ENCODE measurements around the gene TPRG1L.

TPRG1L gene

GRCh38 chr1:3616861-3617260 is 8.0 kb upstream of the TPRG1L start:
- Histone ChIP-seq H3K9ac (ENCODE audit: low read length) (no peak overlapping the region), H3K4me1 (ENCODE audit: insufficient read depth, low read length, severe bottlenecking) (no peaks in the 10 kb centered on the region), H4K20me1 (ENCODE audit: insufficient read depth, low read length) (no peaks in the 10 kb centered on the region), H3K4me3 (ENCODE audit: low read depth, low read length, poor library complexity, severe bottlenecking) (no peak overlapping the region), H3K4me2 (ENCODE audit: low read length) (no peak overlapping the region), H3K9me2 (ENCODE audit: low read depth, low read length) (no peaks in the 10 kb centered on the region), H3K79me2 (ENCODE audit: insufficient read depth, low read length) (no peaks in the 10 kb centered on the region), H3F3A (ENCODE audit: insufficient read depth, low read length) (no peaks in the 10 kb centered on the region), H3K27ac (ENCODE audit: low read depth, low read length, poor library complexity, severe bottlenecking) (no peak overlapping the region), H3K36me3 (ENCODE audit: insufficient read depth, low read length) (no peaks in the 10 kb centered on the region), H3K27me3 (ENCODE audit: insufficient read depth, low read length) (0 out of 2 replicates have a peak, but pooled peaks cover 14% of the 10 kb centered on the region), H3K9me3 (ENCODE audit: low read length) (no peaks in the 10 kb centered on the region), H2AFZ (ENCODE audit: low read length) (no peak overlapping the region)
- no peak for TF ChIP-seq EZH2 (IDR thresholded peaks at IDR 0.05; ENCODE audit: borderline replicate concordance, low read length)
- TF ChIP-seq, protein P1, sequence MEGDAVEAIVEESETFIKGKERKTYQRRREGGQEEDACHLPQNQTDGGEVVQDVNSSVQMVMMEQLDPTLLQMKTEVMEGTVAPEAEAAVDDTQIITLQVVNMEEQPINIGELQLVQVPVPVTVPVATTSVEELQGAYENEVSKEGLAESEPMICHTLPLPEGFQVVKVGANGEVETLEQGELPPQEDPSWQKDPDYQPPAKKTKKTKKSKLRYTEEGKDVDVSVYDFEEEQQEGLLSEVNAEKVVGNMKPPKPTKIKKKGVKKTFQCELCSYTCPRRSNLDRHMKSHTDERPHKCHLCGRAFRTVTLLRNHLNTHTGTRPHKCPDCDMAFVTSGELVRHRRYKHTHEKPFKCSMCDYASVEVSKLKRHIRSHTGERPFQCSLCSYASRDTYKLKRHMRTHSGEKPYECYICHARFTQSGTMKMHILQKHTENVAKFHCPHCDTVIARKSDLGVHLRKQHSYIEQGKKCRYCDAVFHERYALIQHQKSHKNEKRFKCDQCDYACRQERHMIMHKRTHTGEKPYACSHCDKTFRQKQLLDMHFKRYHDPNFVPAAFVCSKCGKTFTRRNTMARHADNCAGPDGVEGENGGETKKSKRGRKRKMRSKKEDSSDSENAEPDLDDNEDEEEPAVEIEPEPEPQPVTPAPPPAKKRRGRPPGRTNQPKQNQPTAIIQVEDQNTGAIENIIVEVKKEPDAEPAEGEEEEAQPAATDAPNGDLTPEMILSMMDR (IDR thresholded peaks at IDR 0.05; ENCODE audit: low read length): no peak

DNA sequence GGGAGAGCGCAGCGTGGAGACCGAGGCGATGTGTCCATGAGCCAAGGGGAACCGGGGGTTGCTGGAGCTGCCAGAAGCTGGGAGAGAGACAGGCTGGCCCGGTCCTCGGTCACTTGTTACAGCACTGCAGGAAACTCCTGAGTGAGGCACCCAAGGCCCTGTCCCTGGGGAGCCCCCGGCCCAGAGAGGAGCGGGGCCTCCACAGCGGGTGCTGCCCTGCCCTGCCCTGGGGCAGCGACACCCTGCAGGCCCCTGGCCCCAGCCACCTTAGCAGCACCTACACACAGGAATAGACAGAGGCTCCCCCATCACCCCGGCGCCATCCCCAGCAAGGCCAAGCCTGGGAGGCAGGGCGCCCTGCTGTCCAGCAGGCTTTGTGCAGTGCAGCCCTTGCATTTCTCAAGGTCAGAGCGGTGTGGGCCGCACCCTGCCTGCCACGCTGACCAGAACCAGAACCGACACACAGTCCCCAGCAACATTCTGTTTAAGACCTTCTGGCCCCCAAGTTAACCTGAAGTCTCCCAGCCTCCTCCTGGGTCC is 6.9 kb upstream of the TPRG1L start:
- Histone ChIP-seq H3K4me1 (ENCODE audit: insufficient read depth, low read length, severe bottlenecking) (peaks cover under 1% of the 10 kb centered on the region), H3K9me3 (ENCODE audit: low read length) (no peaks in the 10 kb centered on the region), H4K20me1 (ENCODE audit: insufficient read depth, low read length) (no peaks in the 10 kb centered on the region), H3K9ac (ENCODE audit: low read length) (no peak overlapping the region), H3K36me3 (ENCODE audit: insufficient read depth, low read length) (no peaks in the 10 kb centered on the region), H3K79me2 (ENCODE audit: insufficient read depth, low read length) (no peaks in the 10 kb centered on the region), H3F3A (ENCODE audit: insufficient read depth, low read length) (no peaks in the 10 kb centered on the region), H3K9me2 (ENCODE audit: low read depth, low read length) (no peaks in the 10 kb centered on the region), H3K27me3 (ENCODE audit: insufficient read depth, low read length) (0 out of 2 replicates have a peak, but pooled peaks cover 10% of the 10 kb centered on the region), H3K27ac (ENCODE audit: low read depth, low read length, poor library complexity, severe bottlenecking) (no peak overlapping the region), H2AFZ (ENCODE audit: low read length) (no peak overlapping the region), H3K4me3 (ENCODE audit: low read depth, low read length, poor library complexity, severe bottlenecking) (no peak overlapping the region), H3K4me2 (ENCODE audit: low read length) (no peak overlapping the region)
- no peak for TF ChIP-seq EZH2 (IDR thresholded peaks at IDR 0.05; ENCODE audit: borderline replicate concordance, low read length)
- TF ChIP-seq, protein P1 (IDR thresholded peaks at IDR 0.05; ENCODE audit: low read length): no peak

DNA sequence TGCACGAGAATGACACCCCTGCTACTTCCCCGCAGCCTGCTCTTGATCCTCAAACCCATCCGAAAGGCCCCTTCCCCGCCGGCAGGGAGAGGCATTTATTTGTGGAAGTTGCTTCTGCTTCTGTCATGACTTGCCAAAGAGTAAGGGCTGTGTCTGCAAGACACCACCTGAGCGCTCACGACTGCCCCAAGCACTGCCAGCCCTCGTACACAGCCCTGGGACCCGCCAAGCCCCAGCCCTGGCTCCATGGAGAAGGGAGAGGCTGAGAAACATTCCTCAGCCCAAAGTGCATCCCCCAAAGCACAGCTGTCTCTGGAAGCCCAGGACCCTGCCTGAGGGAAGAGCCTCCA is 6.3 kb upstream of the TPRG1L start:
- H2AFZ ChIP-seq (ENCODE audit: low read length): no peak overlapping the region
- H3K9ac ChIP-seq (ENCODE audit: low read length): no peak overlapping the region
- no peak overlapping the region for H3K4me2 ChIP-seq (ENCODE audit: low read length)
- no peaks in the 10 kb centered on the region for H4K20me1 ChIP-seq (ENCODE audit: insufficient read depth, low read length)
- H3K4me1 ChIP-seq (ENCODE audit: insufficient read depth, low read length, severe bottlenecking): peaks cover 6% of the 10 kb centered on the region
- TF ChIP-seq, protein P1 (IDR thresholded peaks at IDR 0.05; ENCODE audit: low read length): no peak
- no peak for TF ChIP-seq EZH2 (IDR thresholded peaks at IDR 0.05; ENCODE audit: borderline replicate concordance, low read length)
- no peak overlapping the region for H3K4me3 ChIP-seq (ENCODE audit: low read depth, low read length, poor library complexity, severe bottlenecking)
- H3K27ac ChIP-seq (ENCODE audit: low read depth, low read length, poor library complexity, severe bottlenecking): no peak overlapping the region
- H3F3A ChIP-seq (ENCODE audit: insufficient read depth, low read length): no peaks in the 10 kb centered on the region
- H3K27me3 ChIP-seq (ENCODE audit: insufficient read depth, low read length): peaks cover 10% of the 10 kb centered on the region; the same call in 1 of the 2 replicates
- H3K79me2 ChIP-seq (ENCODE audit: insufficient read depth, low read length): no peaks in the 10 kb centered on the region
- H3K9me2 ChIP-seq (ENCODE audit: low read depth, low read length): no peaks in the 10 kb centered on the region
- H3K36me3 ChIP-seq (ENCODE audit: insufficient read depth, low read length): no peaks in the 10 kb centered on the region
- H3K9me3 ChIP-seq (ENCODE audit: low read length): no peaks in the 10 kb centered on the region

Measured in OCI-LY1 (cell line).